AG09319 (cell line): ENCODE results near the gene SPIN1.

Experiments used
- DNase-seq: peaks from one replicate; pipeline ENCODE4 v3.0.0-alpha.2; 2010; ENCODE audit warnings: low read depth; ENCODE audit errors: extremely low read depth
- CTCF ChIP-seq: IDR thresholded peaks from 2 replicates; pipeline ENCODE4 v1.5.1; 2011; ENCODE audit warnings: low read depth, mild to moderate bottlenecking, inconsistent platforms, low read length, moderate library complexity

The SPIN1 gene

GRCh38 chr9:88420227-88420626, 32.0 kb downstream of the SPIN1 start:
- TF ChIP-seq CTCF: no peak
- no peak for DNase-seq

- DNase-seq: no peak
- TF ChIP-seq CTCF: no peak
These were observed 33.1 kb downstream of the SPIN1 start for GRCh38 chr9:88421348-88421747.

- TF ChIP-seq CTCF: no peak
- no peak for DNase-seq
These were observed 37.3 kb downstream of the SPIN1 start for GRCh38 chr9:88425538-88425950.

GRCh38 chr9:88426651-88427050, 38.4 kb downstream of the SPIN1 start:
- TF ChIP-seq CTCF: no peak
- no peak for DNase-seq

- no peak for DNase-seq
These were observed 41.6 kb downstream of the SPIN1 start for GRCh38 chr9:88429595-88430430.

GRCh38 chr9:88433583-88434255, 45.5 kb downstream of the SPIN1 start:
- no peak for TF ChIP-seq CTCF
- DNase-seq: no peak

More at GRCh38 chr9:88429595-88430430, 41.6 kb downstream of the SPIN1 start:
- TF ChIP-seq CTCF: no peak

GRCh38 chr9:88435336-88435735, 47.1 kb downstream of the SPIN1 start:
- no peak for DNase-seq
- no peak for TF ChIP-seq CTCF
